HepG2 (cell line): ENCODE measurements around the gene GPATCH8. TPM values are rescaled to one million over a fixed set of nuclear protein-coding genes. Genes with fewer than 3 reads are reported as not detected.

Source experiments
- ATAC-seq: fragments of 200-7000 bp; cut with Tn5 transposase; 3 replicates; pipeline ENCODE4 v1.9.1; 2020; ENCODE audit warnings: mild to moderate bottlenecking, moderate library complexity
- BruUV-seq: library from RNA; stranded (reverse); fragments of 400-500 nt; replicated peaks from 2 replicates; lab custom pipeline; 2021; lab: Mats Ljungman, UMichigan
- CTCF ChIA-PET: fragments of 300-600 bp; formaldehyde crosslinking; extraction: SDS; loops from one replicate; lab custom pipeline; 2021; ENCODE audit warnings: low total read pairs, inconsistent platforms, low intra/inter-chr PET ratio; lab: Yijun Ruan, JAX
- POLR2A ChIA-PET: fragments of 350-600 bp; sonication (Branson Sonifier 250); formaldehyde crosslinking; loops from one replicate; lab custom pipeline; 2020; ENCODE audit warnings: antibody characterized with exemption, inconsistent platforms; lab: Yijun Ruan, JAX
- DNase-seq: peaks from one replicate; pipeline ENCODE4 v3.0.0-alpha.2; 2015; ENCODE audit warnings: low spot score
- FAIRE-seq: peaks from 3 replicates; lab custom pipeline; 2011; peaks lifted over from hg19 to GRCh38; lab: Jason Lieb, UNC
- H2AFZ ChIP-seq: one replicate; pipeline ENCODE4 v1.6.1; 2011; ENCODE audit warnings: low read length, inconsistent platforms
- H3K27ac ChIP-seq: fragments of 300-600 bp; 3 replicates; pipeline ENCODE4 v1.8.0; 2011; ENCODE audit warnings: mixed run types, mild to moderate bottlenecking, mixed read lengths, low read length, inconsistent platforms; ENCODE audit not compliant: insufficient read depth; ENCODE audit errors: extremely low read length
- H3K27me3 ChIP-seq, 2 experiments: fragments of 200-600 bp in 1 of 2; 2 replicates in 1 of 2; 3 replicates in 1 of 2; pipeline versions ENCODE4 v1.6.0 to v1.8.0; 2011; ENCODE audit warnings: low read length in 2 of 2, mild to moderate bottlenecking in 2 of 2, moderate library complexity in 2 of 2, inconsistent platforms in 1 of 2; ENCODE audit not compliant: insufficient read depth in 2 of 2, control insufficient read depth in 1 of 2
- H3K36me3 ChIP-seq, 2 experiments: fragments of 200-600 bp in 1 of 2; replicated peaks in 1 of 2; 2 replicates in 1 of 2; 3 replicates in 1 of 2; pipeline versions ENCODE4 v1.5.1 to v1.8.0; 2011; ENCODE audit warnings: low read length in 2 of 2, inconsistent platforms in 1 of 2; ENCODE audit not compliant: insufficient read depth in 2 of 2, control insufficient read depth in 1 of 2
- H3K4me1 ChIP-seq: 2 replicates; pipeline ENCODE4 v1.5.1; 2012; ENCODE audit warnings: low read length, inconsistent platforms; ENCODE audit not compliant: insufficient read depth
- H3K4me2 ChIP-seq: 2 replicates; pipeline ENCODE4 v1.6.0; 2011; ENCODE audit warnings: low read depth, low read length, inconsistent platforms
- H3K4me3 ChIP-seq, 3 experiments: fragments of 200-600 bp in 1 of 3; sonication (generic), shearing (Covaris generic) in 1 of 3; replicated peaks in 1 of 3; 2 replicates each; pipeline ENCODE4 v1.5.1; 2011 to 2016; ENCODE audit warnings: low read length in 3 of 3, inconsistent platforms in 2 of 3, low read depth in 2 of 3, mild to moderate bottlenecking in 2 of 3, control low read depth in 1 of 3, mixed read lengths in 1 of 3; ENCODE audit not compliant: insufficient read depth in 1 of 3
- H3K79me2 ChIP-seq: one replicate; pipeline ENCODE4 v1.6.1; 2011; ENCODE audit warnings: low read length, inconsistent platforms; ENCODE audit not compliant: insufficient read depth
- H3K9ac ChIP-seq: 2 replicates; pipeline ENCODE4 v1.6.0; 2011; ENCODE audit warnings: mild to moderate bottlenecking, low read depth, low read length, inconsistent platforms; ENCODE audit not compliant: insufficient read depth
- H3K9me3 ChIP-seq: 2 replicates; pipeline ENCODE4 v1.5.1; 2012; ENCODE audit warnings: mild to moderate bottlenecking, low read length
- H4K20me1 ChIP-seq: 2 replicates; pipeline ENCODE4 v1.6.0; 2011; ENCODE audit warnings: inconsistent platforms, mild to moderate bottlenecking, low read length, moderate library complexity; ENCODE audit not compliant: insufficient read depth
- EHMT2 ChIP-seq: fragments of 200-600 bp; sonication (generic); IDR thresholded peaks from 2 replicates; pipeline ENCODE4 v1.7.0; 2017; ENCODE audit warnings: antibody characterized with exemption, low read depth, low read length, borderline replicate concordance
- HMGA1 ChIP-seq: sonication (generic); formaldehyde crosslinking; conservative IDR thresholded peaks from 2 replicates; pipeline ENCODE4 v1.4.0; 2020; ENCODE audit warnings: missing genetic modification reagents
- NBN ChIP-seq: fragments of 450-650 bp; conservative IDR thresholded peaks from 2 replicates; pipeline ENCODE4 v1.6.1; 2017
- POLR2A ChIP-seq, 2 experiments: IDR thresholded peaks; 2 replicates each; pipeline ENCODE4 v1.6.1; 2011; ENCODE audit warnings: low read depth in 2 of 2, low read length in 2 of 2, mild to moderate bottlenecking in 1 of 2, moderate library complexity in 1 of 2; ENCODE audit not compliant: insufficient read depth in 1 of 2
- SNRNP70 ChIP-seq: fragments of 200-400 bp; formaldehyde crosslinking; IDR thresholded peaks from 2 replicates; pipeline ENCODE4 v1.6.1; 2017; ENCODE audit warnings: mild to moderate bottlenecking, low read depth, low read length, moderate library complexity
- TBX3 ChIP-seq: fragments of 450-650 bp; IDR thresholded peaks from 2 replicates; pipeline ENCODE4 v1.6.1; 2017; ENCODE audit warnings: antibody characterized with exemption, mild to moderate bottlenecking, inconsistent platforms, borderline replicate concordance
- TRIM24 ChIP-seq: sonication (generic); formaldehyde crosslinking; IDR thresholded peaks from 2 replicates; pipeline ENCODE4 v1.8.0; 2022; ENCODE audit warnings: mild to moderate bottlenecking, missing genetic modification reagents
- TSC22D2 ChIP-seq: sonication (generic); formaldehyde crosslinking; IDR thresholded peaks from 2 replicates; pipeline ENCODE4 v1.5.1; 2020; ENCODE audit warnings: missing genetic modification reagents, mild to moderate bottlenecking, borderline replicate concordance
- ZFP62 ChIP-seq: sonication (generic); formaldehyde crosslinking; IDR thresholded peaks from 2 replicates; pipeline ENCODE4 v1.4.0; 2020; ENCODE audit warnings: missing genetic modification reagents
- ZFP82 ChIP-seq: sonication (generic); formaldehyde crosslinking; IDR thresholded peaks from 2 replicates; pipeline ENCODE4 v1.5.1; 2020; ENCODE audit warnings: mild to moderate bottlenecking, missing genetic modification reagents, borderline replicate concordance
- ZMYM3 ChIP-seq: sonication (generic); formaldehyde crosslinking; IDR thresholded peaks from 2 replicates; pipeline ENCODE4 v1.5.1; 2020; ENCODE audit warnings: mild to moderate bottlenecking, missing genetic modification reagents
- ZNF564 ChIP-seq: sonication (generic); formaldehyde crosslinking; IDR thresholded peaks from 2 replicates; pipeline ENCODE4 v1.8.1; 2023; ENCODE audit warnings: mild to moderate bottlenecking, missing genetic modification reagents
- WGBS: methylation state at CpG from one replicate; pipeline ENCODE4 v1.1.6; 2017; ENCODE audit warnings: low lambda C conversion rate; 5-methylcytosine and 5-hydroxymethylcytosine counted together
- in situ Hi-C: cut with HindIII; loops from 2 replicates; pipeline ENCODE4 v1.10.0; 2017; ENCODE audit warnings: low pct_unique_long_range_greater_than_20kb; ENCODE audit not compliant: extremely low pct_ligation_motif_present
- intact Hi-C: fragments of 100-400 bp; cut with micrococcal nuclease; formaldehyde crosslinking; loops from one replicate; pipeline ENCODE4 v1.10.0; 2022; ENCODE audit not compliant: unreplicated experiment
- polyA plus RNA-seq, 8 experiments: library from polyadenylated mRNA; depleted of rRNA in 3 of 8; stranded (reverse) in 7 of 8; unstranded in 1 of 8; fragments of >200 nt; fragmentation: Illumina TruSeq in 4 of 8; extraction: Trizol in 4 of 8; gene quantifications; 2 replicates each; pipeline versions ENCODE4 v1.2.1 to v1.2.3, GENCODE V29; 2011 to 2016; ENCODE audit warnings: low read depth in 4 of 8, missing spikeins in 1 of 8, mixed read lengths in 1 of 8; ENCODE audit not compliant: insufficient read depth in 1 of 8
- total RNA-seq, 5 experiments: library from RNA; depleted of rRNA; stranded (reverse); fragments of >200 nt; fragmentation: Illumina TruSeq; extraction: Trizol; gene quantifications; 2 replicates each; pipeline ENCODE4 v1.2.3, GENCODE V29; 2016; ENCODE audit warnings: low read depth in 1 of 5
- TF ChIP-seq, protein P1 (sequence below): sonication (generic); formaldehyde crosslinking; IDR thresholded peaks from 2 replicates; pipeline ENCODE4 v1.4.0; 2020; ENCODE audit warnings: mild to moderate bottlenecking, missing genetic modification reagents
- TF ChIP-seq, protein P2 (sequence below): sonication (generic); formaldehyde crosslinking; IDR thresholded peaks from 2 replicates; pipeline ENCODE4 v1.5.0; 2020; ENCODE audit warnings: mild to moderate bottlenecking, missing genetic modification reagents, borderline replicate concordance

Gene GPATCH8
- total and polyA plus RNA-seq, 2 of the 13 experiments (the other 11 are each of a cell fraction or from before 2014, with no cell fraction given): 20.7 to 21.5 TPM

DNA sequence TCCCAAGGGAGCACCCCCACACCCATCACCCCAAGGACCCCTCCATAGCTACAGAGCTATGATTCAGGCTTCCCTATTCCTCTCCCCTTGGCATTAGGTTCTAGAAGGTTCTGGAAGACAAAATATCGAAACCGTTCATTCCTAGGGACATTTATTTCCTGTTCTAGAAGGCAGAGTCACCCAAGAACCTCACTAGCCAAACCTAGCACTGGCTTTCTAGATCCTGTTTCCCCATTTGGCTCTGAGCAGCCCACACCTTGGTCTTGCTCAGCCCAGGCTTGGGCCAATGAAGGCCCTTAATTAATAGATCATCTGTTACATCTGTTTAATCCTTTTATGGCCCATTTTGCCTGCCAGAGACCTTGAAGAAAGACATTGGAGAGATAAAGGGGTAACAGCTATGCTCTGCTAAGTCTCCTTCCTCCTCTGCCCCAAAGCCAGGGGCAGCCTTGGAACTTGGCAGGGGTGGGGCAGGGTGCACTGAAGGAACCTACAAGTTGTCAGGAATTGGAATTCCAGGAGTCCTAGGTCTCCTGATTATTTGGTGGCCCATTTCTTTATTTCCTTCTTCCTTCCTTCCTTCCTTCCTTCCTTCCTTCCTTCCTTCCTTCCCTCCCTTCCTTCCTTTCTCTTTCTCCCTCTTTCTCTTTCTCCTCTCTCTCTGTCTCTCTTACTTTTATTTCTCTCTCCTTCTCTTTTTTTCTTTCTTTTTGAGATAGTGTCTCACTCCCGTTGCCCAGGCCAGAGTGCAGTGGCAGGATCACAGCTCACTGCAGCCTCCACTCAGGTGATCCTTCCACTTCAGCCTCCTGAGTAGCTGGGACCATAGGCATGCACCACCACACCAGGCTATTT, 45.4 kb upstream of the GPATCH8 start:
- ATAC-seq (no peak), FAIRE-seq (no peak), DNase-seq (no peak)
- H2AFZ ChIP-seq: no peak overlapping the region
- H4K20me1 ChIP-seq: no peaks in the 10 kb centered on the region
- POLR2A ChIA-PET: no interaction called here
- no peak overlapping the region for H3K27ac ChIP-seq
- peaks cover 20% of the 10 kb centered on the region for H3K4me1 ChIP-seq
- WGBS: 11% methylated on average over 3 of the region's 3 CpGs
- no peak overlapping the region for H3K4me3 ChIP-seq
- in situ Hi-C loops: no loop called here
- H3K79me2 ChIP-seq: no peaks in the 10 kb centered on the region
- H3K9me3 ChIP-seq: no peaks in the 10 kb centered on the region
- H3K9ac ChIP-seq: no peak overlapping the region
- BruUV-seq: no TSS peak
- intact Hi-C loops: no loop called here
- H3K36me3 ChIP-seq: no peaks in the 10 kb centered on the region
- no peak overlapping the region for H3K4me2 ChIP-seq
- CTCF ChIA-PET: no interaction called here
- H3K27me3 ChIP-seq: peaks cover 4 to 22% of the 10 kb centered on the region in 2 experiments; a peak in 4 of 5 replicates
- TF ChIP-seq ZMYM3 (CRISPR knock-in tag) (no peak), TSC22D2 (no peak), HMGA1 (CRISPR knock-in tag) (no peak), NBN (no peak), TBX3 (no peak), SNRNP70 (no peak), ZFP62 (CRISPR knock-in tag) (no peak), ZFP82 (CRISPR knock-in tag) (no peak), POLR2A (IDR thresholded peaks at IDR 0.05; ENCODE audit: insufficient read depth in 1 of 2, low read depth in 2 of 2, low read length in 2 of 2) (no peak), EHMT2 (no peak), TRIM24 (no peak), ZNF564 (CRISPR knock-in tag) (no peak)
- TF ChIP-seq, protein P1, sequence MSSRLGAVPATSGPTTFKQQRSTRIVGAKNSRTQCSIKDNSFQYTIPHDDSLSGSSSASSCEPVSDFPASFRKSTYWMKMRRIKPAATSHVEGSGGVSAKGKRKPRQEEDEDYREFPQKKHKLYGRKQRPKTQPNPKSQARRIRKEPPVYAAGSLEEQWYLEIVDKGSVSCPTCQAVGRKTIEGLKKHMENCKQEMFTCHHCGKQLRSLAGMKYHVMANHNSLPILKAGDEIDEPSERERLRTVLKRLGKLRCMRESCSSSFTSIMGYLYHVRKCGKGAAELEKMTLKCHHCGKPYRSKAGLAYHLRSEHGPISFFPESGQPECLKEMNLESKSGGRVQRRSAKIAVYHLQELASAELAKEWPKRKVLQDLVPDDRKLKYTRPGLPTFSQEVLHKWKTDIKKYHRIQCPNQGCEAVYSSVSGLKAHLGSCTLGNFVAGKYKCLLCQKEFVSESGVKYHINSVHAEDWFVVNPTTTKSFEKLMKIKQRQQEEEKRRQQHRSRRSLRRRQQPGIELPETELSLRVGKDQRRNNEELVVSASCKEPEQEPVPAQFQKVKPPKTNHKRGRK (CRISPR knock-in tag): no peak
- TF ChIP-seq, protein P2, sequence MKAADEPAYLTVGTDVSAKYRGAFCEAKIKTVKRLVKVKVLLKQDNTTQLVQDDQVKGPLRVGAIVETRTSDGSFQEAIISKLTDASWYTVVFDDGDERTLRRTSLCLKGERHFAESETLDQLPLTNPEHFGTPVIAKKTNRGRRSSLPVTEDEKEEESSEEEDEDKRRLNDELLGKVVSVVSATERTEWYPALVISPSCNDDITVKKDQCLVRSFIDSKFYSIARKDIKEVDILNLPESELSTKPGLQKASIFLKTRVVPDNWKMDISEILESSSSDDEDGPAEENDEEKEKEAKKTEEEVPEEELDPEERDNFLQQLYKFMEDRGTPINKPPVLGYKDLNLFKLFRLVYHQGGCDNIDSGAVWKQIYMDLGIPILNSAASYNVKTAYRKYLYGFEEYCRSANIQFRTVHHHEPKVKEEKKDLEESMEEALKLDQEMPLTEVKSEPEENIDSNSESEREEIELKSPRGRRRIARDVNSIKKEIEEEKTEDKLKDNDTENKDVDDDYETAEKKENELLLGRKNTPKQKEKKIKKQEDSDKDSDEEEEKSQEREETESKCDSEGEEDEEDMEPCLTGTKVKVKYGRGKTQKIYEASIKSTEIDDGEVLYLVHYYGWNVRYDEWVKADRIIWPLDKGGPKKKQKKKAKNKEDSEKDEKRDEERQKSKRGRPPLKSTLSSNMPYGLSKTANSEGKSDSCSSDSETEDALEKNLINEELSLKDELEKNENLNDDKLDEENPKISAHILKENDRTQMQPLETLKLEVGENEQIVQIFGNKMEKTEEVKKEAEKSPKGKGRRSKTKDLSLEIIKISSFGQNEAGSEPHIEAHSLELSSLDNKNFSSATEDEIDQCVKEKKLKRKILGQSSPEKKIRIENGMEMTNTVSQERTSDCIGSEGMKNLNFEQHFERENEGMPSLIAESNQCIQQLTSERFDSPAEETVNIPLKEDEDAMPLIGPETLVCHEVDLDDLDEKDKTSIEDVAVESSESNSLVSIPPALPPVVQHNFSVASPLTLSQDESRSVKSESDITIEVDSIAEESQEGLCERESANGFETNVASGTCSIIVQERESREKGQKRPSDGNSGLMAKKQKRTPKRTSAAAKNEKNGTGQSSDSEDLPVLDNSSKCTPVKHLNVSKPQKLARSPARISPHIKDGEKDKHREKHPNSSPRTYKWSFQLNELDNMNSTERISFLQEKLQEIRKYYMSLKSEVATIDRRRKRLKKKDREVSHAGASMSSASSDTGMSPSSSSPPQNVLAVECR (CRISPR knock-in tag): no peak
